ENCODE measurements around the gene GTF3C5.
"Not testable (repeated sequence)": the region's sequence is repeated elsewhere in the genome, so short reads cannot be mapped to it uniquely, and the experiment has no call there.

GTF3C5 gene

GRCh38 chr9:133055788-133056420, 25.1 kb downstream of the GTF3C5 start:
- no peak for DNase-seq

- DNase-seq: no peak
Observed at GRCh38 chr9:133056533-133056932, 25.7 kb downstream of the GTF3C5 start.

DNA sequence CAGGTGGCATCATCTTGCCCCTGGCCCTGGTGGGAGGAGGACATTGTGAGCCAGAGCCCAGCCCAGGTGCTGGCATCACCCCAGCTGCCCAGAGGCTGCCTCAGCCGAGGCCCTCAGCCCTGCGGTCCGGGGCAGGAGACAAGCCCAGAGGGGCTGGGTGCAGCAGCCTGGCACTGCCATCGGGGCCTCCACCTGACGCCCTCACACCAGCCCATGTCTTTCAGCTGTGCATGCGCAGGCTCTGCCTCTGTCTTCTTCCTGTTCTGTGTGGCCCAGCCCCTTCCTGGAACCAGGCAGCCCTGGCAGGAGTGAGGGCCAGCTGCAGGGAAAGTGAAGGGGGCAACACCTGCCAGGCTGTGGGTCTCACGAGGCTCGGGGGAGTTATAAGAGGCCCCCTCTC, 26.2 kb downstream of the GTF3C5 start:
- DNase-seq: no peak

DNA sequence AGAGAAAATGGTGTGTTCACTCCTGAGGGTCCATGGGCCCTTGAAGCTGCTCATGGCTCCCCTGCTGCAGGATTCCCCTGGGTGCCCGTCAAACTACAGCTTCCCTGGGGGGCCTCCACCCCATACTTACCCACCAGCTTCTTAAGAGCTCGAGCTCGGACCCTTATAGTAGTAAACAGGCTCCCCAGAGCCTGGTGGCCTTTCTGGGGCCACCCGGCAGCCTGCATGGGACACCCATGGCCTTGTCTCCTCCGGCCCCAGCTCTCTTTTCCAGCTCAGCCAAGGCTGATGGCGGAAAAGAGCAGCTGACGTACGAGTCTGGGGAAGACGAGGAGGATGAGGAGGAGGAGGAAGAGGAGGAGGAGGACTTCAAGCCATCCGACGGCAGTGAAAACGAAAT, 26.8 kb downstream of the GTF3C5 start:
- no peak for DNase-seq

DNA sequence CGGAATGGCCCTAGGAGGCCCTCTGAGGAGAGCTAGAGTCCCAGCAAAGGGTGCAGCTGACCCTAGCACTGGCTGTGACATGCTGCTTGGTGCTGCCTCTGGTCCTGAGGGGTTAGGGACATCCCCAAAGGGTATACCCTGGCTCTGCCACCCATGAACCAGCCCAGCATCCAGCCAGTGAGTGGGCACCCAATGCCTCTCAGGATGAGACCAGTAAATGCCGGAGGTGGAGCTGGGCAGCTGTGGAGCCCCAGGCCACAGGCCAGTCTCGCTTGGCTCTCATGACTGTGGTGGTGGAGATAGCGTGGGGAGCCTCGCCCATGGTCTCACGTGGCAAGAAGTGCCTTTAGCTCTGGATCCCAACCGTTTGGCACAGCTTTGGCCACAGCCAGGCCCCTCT, 27.3 kb downstream of the GTF3C5 start:
- DNase-seq: no peak

GRCh38 chr9:133058550-133059320, 27.9 kb downstream of the GTF3C5 start:
- DNase-seq: peak; percentile 18

DNA sequence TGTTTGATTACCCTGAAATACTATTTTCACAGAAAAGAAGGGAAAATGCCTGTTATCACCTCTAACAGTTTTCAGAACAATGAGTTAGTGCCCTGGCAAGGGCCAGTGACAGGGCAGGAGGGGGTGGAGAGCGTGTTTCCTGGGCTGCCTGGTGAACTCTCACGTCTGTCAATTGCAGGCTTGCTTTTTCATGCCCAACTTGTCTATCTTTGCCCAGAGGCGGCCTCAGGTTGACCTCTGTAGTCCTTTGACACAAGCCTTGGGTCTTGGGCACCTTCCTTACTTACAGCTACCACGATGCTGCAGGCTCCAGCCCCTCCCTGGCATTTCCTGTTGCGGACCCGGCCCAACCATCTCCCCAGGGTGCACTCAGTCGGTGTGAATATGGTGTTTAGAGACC, 28.8 kb downstream of the GTF3C5 start:
- no peak for DNase-seq

GRCh38 chr9:133060417-133060841, 29.6 kb downstream of the GTF3C5 start:
- DNase-seq: no peak

GRCh38 chr9:133061019-133061763, 30.4 kb downstream of the GTF3C5 start:
- not testable (repeated sequence) for DNase-seq

DNA sequence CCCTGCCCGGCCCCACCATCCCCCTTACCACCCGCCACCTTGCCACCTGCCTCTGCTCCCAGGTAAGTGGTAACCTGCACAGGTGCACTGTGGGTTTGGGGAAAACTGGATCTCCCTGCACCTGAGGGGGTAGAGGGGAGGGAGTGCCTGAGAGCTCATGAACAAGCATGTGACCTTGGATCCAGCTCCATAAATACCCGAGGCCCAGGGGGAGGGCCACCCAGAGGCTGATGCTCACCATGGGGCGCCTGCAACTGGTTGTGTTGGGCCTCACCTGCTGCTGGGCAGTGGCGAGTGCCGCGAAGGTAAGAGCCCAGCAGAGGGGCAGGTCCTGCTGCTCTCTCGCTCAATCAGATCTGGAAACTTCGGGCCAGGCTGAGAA, 31.0 kb downstream of the GTF3C5 start, which contains the start of gene CEL:
Gene CEL, plus strand, starts transcription at position 218 of the 382 bp plus-strand sequence. Its CDS starts 22 bp downstream, at position 240.
- DNase-seq: not testable (repeated sequence)

DNA sequence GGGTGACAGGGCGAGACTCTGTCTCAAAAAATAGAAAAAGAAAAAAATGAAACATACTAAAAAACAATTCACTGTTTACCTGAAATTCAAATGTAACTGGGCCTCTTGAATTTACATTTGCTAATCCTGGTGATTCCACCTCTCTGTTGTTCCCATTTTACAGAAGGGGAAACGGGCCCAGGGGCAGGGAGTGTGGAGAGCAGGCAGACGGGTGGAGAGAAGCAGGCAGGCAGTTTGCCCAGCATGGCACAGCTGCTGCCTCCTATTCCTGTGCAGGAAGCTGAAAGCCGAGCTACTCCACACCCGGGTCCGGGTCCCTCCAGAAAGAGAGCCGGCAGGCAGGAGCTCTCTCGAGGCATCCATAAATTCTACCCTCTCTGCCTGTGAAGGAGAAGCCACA, 31.8 kb downstream of the GTF3C5 start:
- DNase-seq: peak; percentile 16

GRCh38 chr9:133063159-133063499, 32.3 kb downstream of the GTF3C5 start:
- DNase-seq: no peak

DNA sequence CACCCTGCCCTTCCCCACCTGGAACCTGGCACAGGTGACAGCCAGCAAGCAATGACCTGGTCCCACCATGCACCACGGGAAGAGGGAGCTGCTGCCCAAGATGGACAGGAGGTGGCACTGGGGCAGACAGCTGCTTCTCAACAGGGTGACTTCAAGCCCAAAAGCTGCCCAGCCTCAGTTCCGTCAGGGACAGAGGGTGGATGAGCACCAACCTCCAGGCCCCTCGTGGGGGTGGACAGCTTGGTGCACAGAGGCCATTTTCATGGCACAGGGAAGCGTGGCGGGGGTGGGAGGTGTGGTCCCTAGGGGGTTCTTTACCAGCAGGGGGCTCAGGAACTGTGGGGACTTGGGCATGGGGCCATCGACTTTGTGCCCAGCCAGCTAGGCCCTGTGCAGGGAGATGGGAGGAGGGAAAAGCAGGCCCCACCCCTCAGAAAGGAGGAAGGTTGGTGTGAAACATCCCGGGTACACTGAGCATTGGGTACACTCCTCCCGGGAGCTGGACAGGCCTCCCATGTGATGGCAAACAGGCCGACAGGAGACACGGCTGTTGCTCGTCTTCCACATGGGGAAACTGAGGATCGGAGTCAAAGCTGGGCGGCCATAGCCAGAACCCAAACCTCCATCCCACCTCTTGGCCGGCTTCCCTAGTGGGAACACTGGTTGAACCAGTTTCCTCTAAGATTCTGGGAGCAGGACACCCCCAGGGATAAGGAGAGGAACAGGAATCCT, 32.9 kb downstream of the GTF3C5 start:
- no peak for DNase-seq

GRCh38 chr9:133064241-133065069, 33.7 kb downstream of the GTF3C5 start:
- no peak for DNase-seq

DNA sequence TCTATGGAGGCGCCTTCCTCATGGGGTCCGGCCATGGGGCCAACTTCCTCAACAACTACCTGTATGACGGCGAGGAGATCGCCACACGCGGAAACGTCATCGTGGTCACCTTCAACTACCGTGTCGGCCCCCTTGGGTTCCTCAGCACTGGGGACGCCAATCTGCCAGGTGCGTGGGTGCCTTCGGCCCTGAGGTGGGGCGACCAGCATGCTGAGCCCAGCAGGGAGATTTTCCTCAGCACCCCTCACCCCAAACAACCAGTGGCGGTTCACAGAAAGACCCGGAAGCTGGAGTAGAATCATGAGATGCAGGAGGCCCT, 34.2 kb downstream of the GTF3C5 start:
- no peak for DNase-seq

GRCh38 chr9:133066181-133066983, 35.6 kb downstream of the GTF3C5 start:
- no peak for DNase-seq

DNA sequence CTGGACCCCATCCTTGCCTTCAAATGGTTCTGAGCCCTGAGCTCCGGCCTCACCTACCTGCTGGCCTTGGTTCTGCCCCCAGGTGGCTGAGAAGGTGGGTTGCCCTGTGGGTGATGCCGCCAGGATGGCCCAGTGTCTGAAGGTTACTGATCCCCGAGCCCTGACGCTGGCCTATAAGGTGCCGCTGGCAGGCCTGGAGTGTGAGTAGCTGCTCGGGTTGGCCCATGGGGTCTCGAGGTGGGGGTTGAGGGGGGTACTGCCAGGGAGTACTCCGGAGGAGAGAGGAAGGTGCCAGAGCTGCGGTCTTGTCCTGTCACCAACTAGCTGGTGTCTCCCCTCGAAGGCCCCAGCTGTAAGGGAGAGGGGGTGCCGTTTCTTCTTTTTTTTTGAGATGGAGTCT, 36.2 kb downstream of the GTF3C5 start:
- DNase-seq: no peak

- no peak for DNase-seq
Observed at GRCh38 chr9:133067813-133068212, 37.0 kb downstream of the GTF3C5 start.

DNA sequence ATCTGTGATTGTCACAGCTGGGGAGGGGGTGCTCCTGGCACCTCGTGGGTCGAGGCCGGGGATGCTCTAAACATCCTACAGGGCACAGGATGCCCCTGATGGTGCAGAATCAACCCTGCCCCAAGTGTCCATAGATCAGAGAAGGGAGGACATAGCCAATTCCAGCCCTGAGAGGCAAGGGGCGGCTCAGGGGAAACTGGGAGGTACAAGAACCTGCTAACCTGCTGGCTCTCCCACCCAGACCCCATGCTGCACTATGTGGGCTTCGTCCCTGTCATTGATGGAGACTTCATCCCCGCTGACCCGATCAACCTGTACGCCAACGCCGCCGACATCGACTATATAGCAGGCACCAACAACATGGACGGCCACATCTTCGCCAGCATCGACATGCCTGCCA, 37.6 kb downstream of the GTF3C5 start:
- DNase-seq: not testable (repeated sequence)

DNA sequence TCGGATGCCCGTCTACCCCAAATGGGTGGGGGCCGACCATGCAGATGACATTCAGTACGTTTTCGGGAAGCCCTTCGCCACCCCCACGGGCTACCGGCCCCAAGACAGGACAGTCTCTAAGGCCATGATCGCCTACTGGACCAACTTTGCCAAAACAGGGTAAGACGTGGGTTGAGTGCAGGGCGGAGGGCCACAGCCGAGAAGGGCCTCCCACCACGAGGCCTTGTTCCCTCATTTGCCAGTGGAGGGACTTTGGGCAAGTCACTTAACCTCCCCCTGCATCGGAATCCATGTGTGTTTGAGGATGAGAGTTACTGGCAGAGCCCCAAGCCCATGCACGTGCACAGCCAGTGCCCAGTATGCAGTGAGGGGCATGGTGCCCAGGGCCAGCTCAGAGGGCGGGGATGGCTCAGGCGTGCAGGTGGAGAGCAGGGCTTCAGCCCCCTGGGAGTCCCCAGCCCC, 39.7 kb downstream of the GTF3C5 start:
- not testable (repeated sequence) for DNase-seq

DNA sequence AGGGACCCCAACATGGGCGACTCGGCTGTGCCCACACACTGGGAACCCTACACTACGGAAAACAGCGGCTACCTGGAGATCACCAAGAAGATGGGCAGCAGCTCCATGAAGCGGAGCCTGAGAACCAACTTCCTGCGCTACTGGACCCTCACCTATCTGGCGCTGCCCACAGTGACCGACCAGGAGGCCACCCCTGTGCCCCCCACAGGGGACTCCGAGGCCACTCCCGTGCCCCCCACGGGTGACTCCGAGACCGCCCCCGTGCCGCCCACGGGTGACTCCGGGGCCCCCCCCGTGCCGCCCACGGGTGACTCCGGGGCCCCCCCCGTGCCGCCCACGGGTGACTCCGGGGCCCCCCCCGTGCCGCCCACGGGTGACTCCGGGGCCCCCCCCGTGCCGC, 40.2 kb downstream of the GTF3C5 start:
- not testable (repeated sequence) for DNase-seq

Measured in MV-4-11 (cell line).